Gastrocnemius medialis (tissue), 4 donors: ENCODE results near the gene VSIG2.

Experiments used
- POLR2A ChIP-seq, 2 donors: fragments of 450-650 bp; IDR thresholded peaks; one replicate each; pipeline ENCODE4 v1.6.1; 2017; ENCODE audit warnings: antibody characterized with exemption in 2 of 2, mild to moderate bottlenecking in 2 of 2, moderate library complexity in 2 of 2
- TF ChIP-seq, protein P1 (sequence below), 5 experiments: fragments of 450-650 bp in 3 of 5; fragments of 200-600 bp in 2 of 5; sonication (generic) in 2 of 5; IDR thresholded peaks in 4 of 5; conservative IDR thresholded peaks in 1 of 5; 1 replicate in 4 of 5; 2 replicates in 1 of 5; pipeline ENCODE4 v1.5.1; 2016 to 2019; ENCODE audit warnings: antibody characterized with exemption in 5 of 5, mild to moderate bottlenecking in 3 of 5, moderate library complexity in 3 of 5

DNA sequence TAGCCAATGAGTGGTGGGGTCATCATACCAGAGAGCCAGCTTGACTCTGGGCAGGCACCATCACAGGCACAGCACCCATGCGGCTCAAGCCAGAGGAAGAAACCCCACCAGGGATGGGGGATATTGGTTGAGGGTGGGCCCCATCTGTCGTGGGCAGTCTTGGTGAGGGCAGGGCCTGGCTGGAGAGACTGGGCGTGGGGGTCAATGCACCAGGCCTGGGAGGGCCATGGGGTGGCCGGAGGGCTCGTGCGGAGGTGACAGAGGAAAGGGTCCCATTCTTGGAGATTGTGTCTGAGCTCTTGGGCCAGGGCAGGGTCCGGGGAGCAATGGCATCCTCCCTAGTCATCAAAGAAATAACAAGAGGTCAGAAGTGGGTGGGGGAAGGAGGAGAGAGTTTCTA, 1.6 kb upstream of the VSIG2 start:
- TF ChIP-seq, protein P1, sequence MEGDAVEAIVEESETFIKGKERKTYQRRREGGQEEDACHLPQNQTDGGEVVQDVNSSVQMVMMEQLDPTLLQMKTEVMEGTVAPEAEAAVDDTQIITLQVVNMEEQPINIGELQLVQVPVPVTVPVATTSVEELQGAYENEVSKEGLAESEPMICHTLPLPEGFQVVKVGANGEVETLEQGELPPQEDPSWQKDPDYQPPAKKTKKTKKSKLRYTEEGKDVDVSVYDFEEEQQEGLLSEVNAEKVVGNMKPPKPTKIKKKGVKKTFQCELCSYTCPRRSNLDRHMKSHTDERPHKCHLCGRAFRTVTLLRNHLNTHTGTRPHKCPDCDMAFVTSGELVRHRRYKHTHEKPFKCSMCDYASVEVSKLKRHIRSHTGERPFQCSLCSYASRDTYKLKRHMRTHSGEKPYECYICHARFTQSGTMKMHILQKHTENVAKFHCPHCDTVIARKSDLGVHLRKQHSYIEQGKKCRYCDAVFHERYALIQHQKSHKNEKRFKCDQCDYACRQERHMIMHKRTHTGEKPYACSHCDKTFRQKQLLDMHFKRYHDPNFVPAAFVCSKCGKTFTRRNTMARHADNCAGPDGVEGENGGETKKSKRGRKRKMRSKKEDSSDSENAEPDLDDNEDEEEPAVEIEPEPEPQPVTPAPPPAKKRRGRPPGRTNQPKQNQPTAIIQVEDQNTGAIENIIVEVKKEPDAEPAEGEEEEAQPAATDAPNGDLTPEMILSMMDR (IDR thresholded peaks at IDR 0.05 in 4 of 5, conservative IDR thresholded peaks at IDR 0.05 in 1 of 5), result no peak
- no peak for TF ChIP-seq POLR2A (IDR thresholded peaks at IDR 0.05)
